Tibial artery (tissue), 4 donors: ENCODE results near the gene HERC3.

ENCODE experiments used
- DNase-seq, 2 donors: peaks; one replicate each; pipeline ENCODE4 v3.0.0-alpha.2; 2019
- H3K27ac ChIP-seq, 2 donors: fragments of 200-600 bp; sonication (generic) in 1 of 2; 1 replicate in 1 of 2; 2 replicates in 1 of 2; pipeline ENCODE4 v1.5.1; 2018 to 2019; ENCODE audit warnings: mild to moderate bottlenecking in 1 of 2
- H3K27me3 ChIP-seq, 2 donors: fragments of 200-600 bp; sonication (generic) in 1 of 2; one replicate each; pipeline versions ENCODE4 v1.5.1 to v1.6.0; 2016 to 2019
- H3K36me3 ChIP-seq, 3 donors: fragments of 200-600 bp; sonication (generic) in 2 of 3; one replicate each; pipeline ENCODE4 v1.5.1; 2016 to 2019; ENCODE audit warnings: mild to moderate bottlenecking in 2 of 3
- H3K4me1 ChIP-seq, 4 donors: fragments of 200-600 bp; sonication (generic) in 2 of 4; 1 replicate in 3 of 4; 2 replicates in 1 of 4; pipeline ENCODE4 v1.5.1; 2016 to 2019
- H3K4me3 ChIP-seq, 2 donors: fragments of 200-600 bp; sonication (generic) in 1 of 2; 1 replicate in 1 of 2; 2 replicates in 1 of 2; pipeline ENCODE4 v1.5.1; 2018 to 2019; ENCODE audit warnings: mild to moderate bottlenecking in 2 of 2
- H3K9me3 ChIP-seq, 3 donors: fragments of 200-600 bp; sonication (generic) in 1 of 3; one replicate each; pipeline ENCODE4 v1.5.1; 2016 to 2019
- CTCF ChIP-seq, 2 experiments: fragments of 200-600 bp in 1 of 2; fragments of 450-650 bp in 1 of 2; IDR thresholded peaks; one replicate each; pipeline ENCODE4 v1.5.1; 2017 to 2019; ENCODE audit warnings: antibody characterized with exemption in 2 of 2, mild to moderate bottlenecking in 1 of 2, moderate library complexity in 1 of 2
- intact Hi-C: fragments of 100-400 bp; cut with DNase I; formaldehyde crosslinking; loops from one replicate; pipeline ENCODE4 v1.15.0; 2023; ENCODE audit warnings: low total_unique reads

HERC3 gene

GRCh38 chr4:88724406-88724805 is 132.1 kb downstream of the HERC3 start:
- H3K36me3 ChIP-seq: peaks cover 25 to 57% (median 28%) of the 10 kb centered on the region in 3 donors
- H3K27ac ChIP-seq: peak overlapping the region in 1 of 2 donors; percentile 17
- no peak for DNase-seq
- H3K4me1 ChIP-seq: peaks cover 0 to 64% (median 38%) of the 10 kb centered on the region in 4 donors
- no peak overlapping the region for H3K4me3 ChIP-seq
- no peaks in the 10 kb centered on the region for H3K27me3 ChIP-seq
- intact Hi-C loops: no loop called here
- H3K9me3 ChIP-seq: no peaks in the 10 kb centered on the region
- TF ChIP-seq CTCF (IDR thresholded peaks at IDR 0.05): no peak

GRCh38 chr4:88725143-88725542 is 132.9 kb downstream of the HERC3 start:
- TF ChIP-seq CTCF (IDR thresholded peaks at IDR 0.05): no peak
- Histone ChIP-seq H3K27ac (peak overlapping the region in 1 of 2 donors; percentile 17), H3K36me3 (peaks cover 32 to 63% (median 35%) of the 10 kb centered on the region in 3 donors)

GRCh38 chr4:88725986-88726385 is 133.7 kb downstream of the HERC3 start:
- TF ChIP-seq CTCF (IDR thresholded peaks at IDR 0.05): no peak
- no peak for DNase-seq
- intact Hi-C loops: no loop called here
- Histone ChIP-seq H3K27me3 (no peaks in the 10 kb centered on the region), H3K4me3 (no peak overlapping the region), H3K27ac (no peak overlapping the region), H3K4me1 (peaks cover 0 to 54% (median 32%) of the 10 kb centered on the region in 4 donors), H3K9me3 (no peaks in the 10 kb centered on the region), H3K36me3 (peaks cover 40 to 71% (median 44%) of the 10 kb centered on the region in 3 donors)

More at GRCh38 chr4:88725143-88725542, 132.9 kb downstream of the HERC3 start:
- intact Hi-C loops: no loop called here
- H3K9me3 ChIP-seq: no peaks in the 10 kb centered on the region
- H3K27me3 ChIP-seq: no peaks in the 10 kb centered on the region
- no peak overlapping the region for H3K4me3 ChIP-seq
- H3K4me1 ChIP-seq: peaks cover 0 to 63% (median 38%) of the 10 kb centered on the region in 4 donors
- DNase-seq: no peak

- DNase-seq: peak; percentile 70 to 81
- Histone ChIP-seq H3K27ac (peak overlapping the region in 1 of 2 donors; percentile 29), H3K4me1 (peaks cover 0 to 33% (median 13%) of the 10 kb centered on the region in 4 donors), H3K4me3 (no peak overlapping the region), H3K27me3 (no peaks in the 10 kb centered on the region), H3K36me3 (peaks cover 44 to 75% (median 50%) of the 10 kb centered on the region in 3 donors), H3K9me3 (no peaks in the 10 kb centered on the region)
- TF ChIP-seq CTCF (IDR thresholded peaks at IDR 0.05): no peak
- intact Hi-C loops: no loop called here
Measured at GRCh38 chr4:88728146-88728545, 135.9 kb downstream of the HERC3 start.

GRCh38 chr4:88729146-88729760 is 137.0 kb downstream of the HERC3 start:
- Histone ChIP-seq H3K27ac (no peak overlapping the region), H3K4me1 (peaks cover 0 to 27% (median 8%) of the 10 kb centered on the region in 4 donors), H3K36me3 (peaks cover 44 to 67% (median 50%) of the 10 kb centered on the region in 3 donors), H3K9me3 (no peaks in the 10 kb centered on the region), H3K4me3 (no peak overlapping the region), H3K27me3 (no peaks in the 10 kb centered on the region)
- DNase-seq: no peak
- intact Hi-C loops: no loop called here
- TF ChIP-seq CTCF (IDR thresholded peaks at IDR 0.05): no peak
